Right lobe of liver (tissue), 4 donors: Measurements from ENCODE around the gene ADARB2.

Experiments used
- CTCF ChIP-seq, 4 donors: fragments of 200-600 bp in 3 of 4; fragments of 450-650 bp in 1 of 4; IDR thresholded peaks; one replicate each; pipeline versions ENCODE4 v1.5.1 to v1.8.0; 2016 to 2022; ENCODE audit warnings: antibody characterized with exemption in 4 of 4, mild to moderate bottlenecking in 2 of 4
- POLR2A ChIP-seq: fragments of 450-650 bp; IDR thresholded peaks from one replicate; pipeline ENCODE4 v1.6.1; 2017; ENCODE audit warnings: antibody characterized with exemption, mild to moderate bottlenecking
- donor health status: DM: no; HTN: no; CAD: no.
- donor health status: DM: no; HTN: no; CAD: no.
- donor health status: DM: no; HTN: yes; CAD: no.

DNA sequence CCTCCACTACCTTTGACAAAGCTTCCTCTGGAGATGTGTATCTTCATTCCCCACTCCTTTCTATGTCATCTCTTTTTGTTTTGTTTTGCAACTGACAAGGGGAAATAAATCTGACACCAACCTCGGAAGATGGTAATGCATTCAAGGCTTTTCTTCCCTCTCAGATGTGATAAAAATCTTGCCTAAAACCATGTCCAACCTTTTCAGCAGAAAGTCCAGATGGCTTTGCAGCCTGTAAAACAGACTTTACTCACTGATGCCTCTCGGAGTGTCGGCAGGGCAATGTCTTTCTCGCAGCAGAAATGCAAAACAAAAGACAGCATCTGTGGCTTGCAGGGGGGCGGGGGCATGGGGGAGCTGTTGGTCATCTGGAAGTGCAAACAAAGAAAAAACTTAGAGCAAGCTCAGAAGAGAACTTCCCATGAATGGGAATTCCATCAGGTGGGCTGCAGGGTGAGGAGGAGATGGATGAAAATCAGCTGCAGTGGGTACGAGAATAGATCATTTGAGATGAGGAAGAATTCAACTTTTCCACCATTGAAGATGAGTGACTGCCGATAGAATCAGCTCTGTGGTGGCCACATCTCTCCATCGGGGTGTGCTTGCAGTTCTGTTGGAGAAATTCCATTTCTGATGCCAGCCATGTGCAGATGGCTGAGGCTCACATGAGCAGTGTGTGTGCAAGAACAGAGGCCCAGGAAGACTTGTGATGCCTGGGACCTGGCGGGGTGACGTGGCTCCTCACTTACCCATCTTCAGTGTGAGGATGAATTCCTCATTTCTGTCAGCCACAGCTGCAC is 443.5 kb downstream of the ADARB2 start:
- TF ChIP-seq CTCF (IDR thresholded peaks at IDR 0.05) (no peak), POLR2A (no peak)
